SW 1271 (cell line): ENCODE results near the gene ZIC2.
A peak's percentile ranks its signal among the peaks of the same experiment; 100 is the strongest.

Source experiments
- DNase-seq, 2 experiments: peaks; one replicate each; lab custom pipeline; 2025; lab: John Stamatoyannopoulos, UW

Gene ZIC2

GRCh38 chr13:99974296-99974938 lies 7.2 kb upstream of the ZIC2 start:
- no peak for DNase-seq

GRCh38 chr13:99974939-99975561 lies 6.5 kb upstream of the ZIC2 start:
- DNase-seq: no peak

GRCh38 chr13:99975626-99976025 lies 6.0 kb upstream of the ZIC2 start:
- DNase-seq: no peak

GRCh38 chr13:99976575-99976974 lies 5.0 kb upstream of the ZIC2 start:
- DNase-seq: no peak

- DNase-seq: no peak
Observed at GRCh38 chr13:99977334-99977911, 4.2 kb upstream of the ZIC2 start.

- no peak for DNase-seq
Observed at GRCh38 chr13:99977912-99978798, 3.4 kb upstream of the ZIC2 start.

GRCh38 chr13:99978799-99979452 lies 2.7 kb upstream of the ZIC2 start:
- DNase-seq: no peak

GRCh38 chr13:99979453-99980200 lies 2.0 kb upstream of the ZIC2 start:
- peak; percentile 43 to 76 for DNase-seq

- peak; percentile 50 to 90 for DNase-seq
Observed at GRCh38 chr13:99980201-99980823, 1.3 kb upstream of the ZIC2 start.

GRCh38 chr13:99980824-99981734 lies 505 bp upstream of the ZIC2 start:
- peak; percentile 68 to 90 for DNase-seq

- DNase-seq: peak in 1 of 2 experiments; percentile 49
Observed at GRCh38 chr13:99982036-99982730, 599 bp downstream of the ZIC2 start.

GRCh38 chr13:99982731-99983498 lies 1.3 kb downstream of the ZIC2 start:
- DNase-seq: peak in 1 of 2 experiments; percentile 30

GRCh38 chr13:99983499-99984401 lies 2.2 kb downstream of the ZIC2 start:
- DNase-seq: no peak

GRCh38 chr13:99984461-99985240 lies 3.1 kb downstream of the ZIC2 start:
- no peak for DNase-seq

GRCh38 chr13:99985241-99985874 lies 3.8 kb downstream of the ZIC2 start:
- no peak for DNase-seq
